Astrocyte (in vitro differentiated cells and primary cell): Measurements from ENCODE around the gene ANKRD34A. TPM values are rescaled to one million over a fixed set of nuclear protein-coding genes. Genes with fewer than 3 reads are reported as not detected.

Experiments
- DNase-seq: peaks from one replicate; pipeline ENCODE4 v3.0.0-alpha.2; 2010; ENCODE audit warnings: low read depth
- FAIRE-seq: peaks from 2 replicates; lab custom pipeline; 2011; peaks lifted over from hg19 to GRCh38; lab: Jason Lieb, UNC
- H2AFZ ChIP-seq: 2 replicates; pipeline ENCODE4 v1.6.0; 2012; ENCODE audit warnings: low read depth, low read length, inconsistent platforms
- H3K27ac ChIP-seq: 2 replicates; pipeline ENCODE4 v1.5.1; 2011; ENCODE audit warnings: low read depth, low read length, inconsistent platforms
- H3K27me3 ChIP-seq: 2 replicates; pipeline ENCODE4 v1.6.0; 2011; ENCODE audit warnings: low read length, inconsistent platforms; ENCODE audit not compliant: insufficient read depth
- H3K36me3 ChIP-seq: 2 replicates; pipeline ENCODE4 v1.5.1; 2011; ENCODE audit warnings: low read length, inconsistent platforms; ENCODE audit not compliant: insufficient read depth
- H3K4me1 ChIP-seq: 2 replicates; pipeline ENCODE4 v1.5.1; 2011; ENCODE audit warnings: low read length, inconsistent platforms; ENCODE audit not compliant: insufficient read depth
- H3K4me2 ChIP-seq: 2 replicates; pipeline ENCODE4 v1.6.0; 2012; ENCODE audit warnings: low read length, inconsistent platforms
- H3K4me3 ChIP-seq: 2 replicates; pipeline ENCODE4 v1.5.1; 2011; ENCODE audit warnings: low read depth, mild to moderate bottlenecking, low read length, inconsistent platforms; ENCODE audit not compliant: insufficient read depth
- H3K79me2 ChIP-seq: 2 replicates; pipeline ENCODE4 v1.6.0; 2012; ENCODE audit warnings: mild to moderate bottlenecking, low read length, inconsistent platforms; ENCODE audit not compliant: insufficient read depth
- H3K9ac ChIP-seq: 2 replicates; pipeline ENCODE4 v1.6.0; 2012; ENCODE audit warnings: mild to moderate bottlenecking, low read length, inconsistent platforms
- H3K9me3 ChIP-seq: 2 replicates; pipeline ENCODE4 v1.5.1; 2012; ENCODE audit warnings: low read depth, mild to moderate bottlenecking, low read length, inconsistent platforms; ENCODE audit not compliant: insufficient read depth
- H4K20me1 ChIP-seq: 2 replicates; pipeline ENCODE4 v1.6.0; 2012; ENCODE audit warnings: low read length, inconsistent platforms; ENCODE audit not compliant: insufficient read depth
- H3K27ac Mint-ChIP-seq: one replicate; pipeline ENCODE4 v1.8.0; 2021; ENCODE audit warnings: mild to moderate bottlenecking, mixed read lengths; ENCODE audit not compliant: unreplicated experiment
- H3K27me3 Mint-ChIP-seq: one replicate; pipeline ENCODE4 v1.8.0; 2021; ENCODE audit warnings: low read depth, mixed read lengths; ENCODE audit not compliant: unreplicated experiment
- H3K36me3 Mint-ChIP-seq: one replicate; pipeline ENCODE4 v1.8.0; 2021; ENCODE audit warnings: low read depth, mixed read lengths; ENCODE audit not compliant: unreplicated experiment
- H3K4me1 Mint-ChIP-seq: one replicate; pipeline ENCODE4 v1.8.0; 2021; ENCODE audit warnings: low read depth, mixed read lengths; ENCODE audit not compliant: unreplicated experiment
- H3K4me3 Mint-ChIP-seq: one replicate; pipeline ENCODE4 v1.8.0; 2021; ENCODE audit warnings: mild to moderate bottlenecking, moderate library complexity, mixed read lengths; ENCODE audit not compliant: unreplicated experiment
- H3K9me3 Mint-ChIP-seq: one replicate; pipeline ENCODE4 v1.8.0; 2021; ENCODE audit warnings: mild to moderate bottlenecking, mixed read lengths; ENCODE audit not compliant: unreplicated experiment
- CTCF ChIP-seq: IDR thresholded peaks from 2 replicates; pipeline ENCODE4 v1.5.1; 2011; ENCODE audit warnings: low read depth, mild to moderate bottlenecking, inconsistent platforms, low read length, moderate library complexity; ENCODE audit not compliant: insufficient read depth
- EZH2 ChIP-seq: IDR thresholded peaks from 2 replicates; pipeline ENCODE4 v1.6.1; 2012; ENCODE audit warnings: mild to moderate bottlenecking, low read length, inconsistent platforms; ENCODE audit not compliant: insufficient read depth
- total RNA-seq: library from RNA; stranded (reverse); gene quantifications from 2 replicates; pipeline ENCODE4 v1.2.1, GENCODE V29; 2021

The ANKRD34A gene
- total RNA-seq, 1 donor from 2014 or later, result 5.8 TPM

GRCh38 chr1:146012703-146013558, 48.6 kb upstream of the ANKRD34A start:
- DNase-seq (peak; percentile 81), FAIRE-seq (peak; percentile 72)
- H3K4me2 ChIP-seq, result peak overlapping the region; percentile 34
- Mint-ChIP-seq H3K27me3 (peaks cover 6% of the 10 kb centered on the region), H3K4me1 (peaks cover 3% of the 10 kb centered on the region), H3K9me3 (no peaks in the 10 kb centered on the region), H3K36me3 (peaks cover 3% of the 10 kb centered on the region), H3K27ac (no peak overlapping the region), H3K4me3 (no peak overlapping the region)
- no peak overlapping the region for H3K27ac ChIP-seq
- no peaks in the 10 kb centered on the region for H4K20me1 ChIP-seq
- no peak for TF ChIP-seq EZH2
- TF ChIP-seq CTCF, result peak; percentile 84
- no peak overlapping the region for H2AFZ ChIP-seq
- no peak overlapping the region for H3K4me3 ChIP-seq
- H3K9me3 ChIP-seq, result no peaks in the 10 kb centered on the region
- H3K36me3 ChIP-seq, result no peaks in the 10 kb centered on the region
- no peak overlapping the region for H3K9ac ChIP-seq
- H3K4me1 ChIP-seq, result no peaks in the 10 kb centered on the region
- H3K27me3 ChIP-seq, result no peaks in the 10 kb centered on the region
- H3K79me2 ChIP-seq, result no peaks in the 10 kb centered on the region

GRCh38 chr1:146010126-146010738, 45.9 kb upstream of the ANKRD34A start:
- H3K27me3 Mint-ChIP-seq, result no peaks in the 10 kb centered on the region
- DNase-seq, result no peak
- H3K27me3 ChIP-seq, result no peaks in the 10 kb centered on the region
- no peak overlapping the region for H3K4me2 ChIP-seq
- no peak overlapping the region for H3K27ac Mint-ChIP-seq
- H4K20me1 ChIP-seq, result no peaks in the 10 kb centered on the region
- H3K79me2 ChIP-seq, result no peaks in the 10 kb centered on the region
- no peak overlapping the region for H3K4me3 Mint-ChIP-seq
- TF ChIP-seq EZH2 (no peak), CTCF (no peak)
- no peak overlapping the region for H3K4me3 ChIP-seq
- peaks cover 4% of the 10 kb centered on the region for H3K4me1 Mint-ChIP-seq
- peaks cover 2% of the 10 kb centered on the region for H3K4me1 ChIP-seq
- H3K9me3 Mint-ChIP-seq, result no peaks in the 10 kb centered on the region
- FAIRE-seq, result no peak
- H3K9me3 ChIP-seq, result no peaks in the 10 kb centered on the region
- H3K36me3 Mint-ChIP-seq, result no peaks in the 10 kb centered on the region
- no peak overlapping the region for H3K9ac ChIP-seq
- H3K27ac ChIP-seq, result no peak overlapping the region
- no peaks in the 10 kb centered on the region for H3K36me3 ChIP-seq
- no peak overlapping the region for H2AFZ ChIP-seq
